PC-9 (cell line): Measurements from ENCODE around the gene ABHD3. TPM values are rescaled to one million over a fixed set of nuclear protein-coding genes. Genes with fewer than 3 reads are reported as not detected.
"Not testable (repeated sequence)": the region's sequence is repeated elsewhere in the genome, so short reads cannot be mapped to it uniquely, and the experiment has no call there.

Source experiments
- BruUV-seq: library from RNA; stranded (reverse); fragments of 400-500 nt; replicated peaks from 2 replicates; lab custom pipeline; 2021; lab: Mats Ljungman, UMichigan
- CTCF ChIA-PET: fragments of 300-600 bp; sonication (Branson Sonifier 250); formaldehyde crosslinking; loops from one replicate; lab custom pipeline; 2022; ENCODE audit warnings: antibody characterized with exemption; lab: Charles Lee
- POLR2A ChIA-PET: fragments of 300-600 bp; sonication (Branson Sonifier 250); formaldehyde crosslinking; loops from one replicate; lab custom pipeline; 2022; ENCODE audit warnings: antibody characterized with exemption; ENCODE audit not compliant: unreplicated experiment; lab: Charles Lee
- DNase-seq, 2 experiments: peaks; one replicate each; pipeline versions ENCODE4 v3.0.0 to v3.0.0-alpha.2; 2015 to 2022; ENCODE audit warnings: mixed read lengths in 1 of 2
- H2AFZ ChIP-seq: fragments of 200-600 bp; sonication (generic); 2 replicates; pipeline ENCODE4 v1.8.1; 2017; ENCODE audit warnings: antibody characterized with exemption
- H3F3A ChIP-seq: fragments of 200-600 bp; sonication (generic); 2 replicates; pipeline ENCODE4 v1.8.1; 2017; ENCODE audit warnings: antibody characterized with exemption, mild to moderate bottlenecking, low read depth; ENCODE audit not compliant: insufficient read depth
- H3K27ac ChIP-seq: fragments of 200-600 bp; sonication (generic); 2 replicates; pipeline ENCODE4 v1.6.1; 2016; ENCODE audit warnings: mixed run types
- H3K27me3 ChIP-seq: fragments of 200-600 bp; sonication (generic); 2 replicates; pipeline ENCODE4 v1.6.1; 2016; ENCODE audit warnings: low read depth, mixed run types; ENCODE audit not compliant: insufficient read depth
- H3K36me3 ChIP-seq: fragments of 200-600 bp; sonication (generic); 2 replicates; pipeline ENCODE4 v1.6.1; 2016; ENCODE audit warnings: low read depth, mixed run types
- H3K4me1 ChIP-seq: fragments of 200-600 bp; sonication (generic); replicated peaks from 2 replicates; pipeline ENCODE4 v1.6.1; 2016; ENCODE audit warnings: mixed run types; ENCODE audit not compliant: insufficient read depth
- H3K4me2 ChIP-seq: fragments of 200-600 bp; sonication (generic); 2 replicates; pipeline ENCODE4 v1.6.1; 2017; ENCODE audit warnings: mixed run types
- H3K4me3 ChIP-seq: fragments of 200-600 bp; sonication (generic); 2 replicates; pipeline ENCODE4 v1.6.1; 2016; ENCODE audit warnings: mixed run types
- H3K79me2 ChIP-seq: fragments of 200-600 bp; sonication (generic); 2 replicates; pipeline ENCODE4 v1.6.1; 2017; ENCODE audit warnings: low read depth, mixed run types
- H3K9me2 ChIP-seq: fragments of 200-600 bp; sonication (generic); 2 replicates; pipeline ENCODE4 v1.8.1; 2017; ENCODE audit warnings: mild to moderate bottlenecking; ENCODE audit not compliant: insufficient read depth
- H3K9me3 ChIP-seq: fragments of 200-600 bp; sonication (generic); 2 replicates; pipeline ENCODE4 v1.8.1; 2016; ENCODE audit warnings: low read depth; ENCODE audit not compliant: insufficient read depth
- H4K20me1 ChIP-seq: fragments of 200-600 bp; sonication (generic); 2 replicates; pipeline ENCODE4 v1.8.1; 2017; ENCODE audit not compliant: insufficient read depth
- CTCF ChIP-seq: fragments of 200-600 bp; sonication (generic); conservative IDR thresholded peaks from 2 replicates; pipeline ENCODE4 v1.6.1; 2017; ENCODE audit warnings: mixed run types, antibody characterized with exemption, mild to moderate bottlenecking, moderate library complexity
- EZH2 ChIP-seq: fragments of 200-600 bp; sonication (generic); IDR thresholded peaks from 2 replicates; pipeline ENCODE4 v1.8.0; 2017; ENCODE audit warnings: antibody characterized with exemption, low read depth
- intact Hi-C: fragments of 100-400 bp; cut with micrococcal nuclease; formaldehyde crosslinking; loops from one replicate; pipeline ENCODE4 v1.10.0; 2022; ENCODE audit not compliant: unreplicated experiment
- total RNA-seq: library from RNA; stranded (reverse); gene quantifications from 2 replicates; pipeline ENCODE4 v1.2.3, GENCODE V29; 2021

ABHD3 gene
- total RNA-seq, 1 experiment from 2014 or later, result 33.7 TPM

DNA sequence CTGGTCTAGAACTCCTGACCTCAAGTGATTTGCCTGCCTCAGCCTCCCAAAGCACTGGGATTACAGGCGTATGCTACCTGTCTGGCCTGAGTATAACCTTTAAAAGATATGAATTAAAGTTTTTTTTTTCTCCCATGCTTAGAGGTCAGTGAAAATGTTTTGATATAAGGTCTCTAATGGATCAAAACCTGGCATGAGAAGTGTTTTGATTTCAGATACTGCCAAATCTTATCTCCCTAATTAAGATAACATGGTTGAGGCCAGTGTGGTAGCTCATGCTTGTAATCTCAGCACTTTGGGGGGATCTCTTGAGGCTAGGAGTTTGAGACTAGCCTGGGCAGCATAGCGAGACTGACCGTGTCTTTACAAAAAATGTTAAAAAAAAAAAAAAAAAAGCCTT is 51.2 kb downstream of the ABHD3 start:
- TF ChIP-seq EZH2, result no peak
- TF ChIP-seq CTCF, result no peak
- Histone ChIP-seq H3K9me2 (no peaks in the 10 kb centered on the region), H4K20me1 (no peaks in the 10 kb centered on the region), H3K9me3 (no peaks in the 10 kb centered on the region), H3K36me3 (no peaks in the 10 kb centered on the region; the same call in 1 of the 2 replicates), H3F3A (peaks cover 5% of the 10 kb centered on the region; the same call in 1 of the 2 replicates), H3K4me3 (no peak overlapping the region), H3K4me2 (no peak overlapping the region), H3K27me3 (no peaks in the 10 kb centered on the region), H3K79me2 (no peaks in the 10 kb centered on the region), H3K27ac (no peak overlapping the region), H2AFZ (no peak overlapping the region), H3K4me1 (0 out of 2 replicates have a peak, but pooled peaks cover 10% of the 10 kb centered on the region)
- intact Hi-C loops, result no loop called here
- DNase-seq, result no peak
- CTCF ChIA-PET, result no interaction called here
- POLR2A ChIA-PET, result no interaction called here
- BruUV-seq, result no TSS peak

- CTCF ChIA-PET, result no interaction called here
- no peak overlapping the region for H2AFZ ChIP-seq
- H4K20me1 ChIP-seq, result no peaks in the 10 kb centered on the region
- peaks cover 4% of the 10 kb centered on the region; the same call in 1 of the 2 replicates for H3F3A ChIP-seq
- TF ChIP-seq CTCF (no peak), EZH2 (no peak)
- intact Hi-C loops, result no loop called here
- POLR2A ChIA-PET, result interaction anchor here (0.7 kb wide), 1 partner anchor 683 kb away, joined by 4 read pairs; no protein-coding TSS in a partner anchor
- H3K4me2 ChIP-seq, result no peak overlapping the region
- no peaks in the 10 kb centered on the region for H3K79me2 ChIP-seq
- 0 out of 2 replicates have a peak, but pooled peaks cover 10% of the 10 kb centered on the region for H3K4me1 ChIP-seq
- H3K36me3 ChIP-seq, result no peaks in the 10 kb centered on the region; the same call in 1 of the 2 replicates
- H3K27me3 ChIP-seq, result no peaks in the 10 kb centered on the region
- no peaks in the 10 kb centered on the region for H3K9me3 ChIP-seq
- no peak overlapping the region for H3K27ac ChIP-seq
- no peaks in the 10 kb centered on the region for H3K9me2 ChIP-seq
- no peak overlapping the region for H3K4me3 ChIP-seq
- DNase-seq, result no peak
- BruUV-seq, result no TSS peak
These were observed 52.5 kb downstream of the ABHD3 start for GRCh38 chr18:21652073-21652472.

DNA sequence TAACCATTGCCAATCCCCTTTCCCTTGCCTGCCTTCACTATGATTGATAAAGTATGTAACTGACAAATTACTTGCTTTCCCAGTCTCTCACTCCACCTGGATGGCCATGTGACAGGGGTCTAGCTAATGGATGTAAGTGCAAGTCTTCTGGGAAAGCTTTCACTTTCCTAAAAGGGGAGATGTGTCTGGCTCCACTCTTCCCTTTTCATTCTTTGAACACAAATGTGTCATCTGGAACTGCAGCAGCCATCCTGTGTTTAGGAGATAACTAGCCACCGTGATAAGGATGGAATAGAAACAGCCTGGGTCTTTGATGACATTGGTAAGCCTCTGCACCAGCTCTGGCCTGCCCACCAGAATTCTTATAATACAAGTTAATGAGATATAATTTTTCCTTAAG is 54.3 kb downstream of the ABHD3 start:
- Histone ChIP-seq H3K36me3 (no peaks in the 10 kb centered on the region; the same call in 1 of the 2 replicates), H3K9me3 (no peaks in the 10 kb centered on the region), H3K4me1 (no peaks in the 10 kb centered on the region), H4K20me1 (no peaks in the 10 kb centered on the region), H3K27me3 (no peaks in the 10 kb centered on the region), H3K4me2 (no peak overlapping the region), H3K79me2 (no peaks in the 10 kb centered on the region), H3K4me3 (no peak overlapping the region), H2AFZ (no peak overlapping the region), H3K27ac (no peak overlapping the region), H3F3A (no peaks in the 10 kb centered on the region), H3K9me2 (no peaks in the 10 kb centered on the region)
- TF ChIP-seq CTCF (no peak), EZH2 (no peak)
- ChIA-PET CTCF (no interaction called here), POLR2A (no interaction called here)
- no peak for DNase-seq
- intact Hi-C loops, result no loop called here
- BruUV-seq, result no TSS peak

DNA sequence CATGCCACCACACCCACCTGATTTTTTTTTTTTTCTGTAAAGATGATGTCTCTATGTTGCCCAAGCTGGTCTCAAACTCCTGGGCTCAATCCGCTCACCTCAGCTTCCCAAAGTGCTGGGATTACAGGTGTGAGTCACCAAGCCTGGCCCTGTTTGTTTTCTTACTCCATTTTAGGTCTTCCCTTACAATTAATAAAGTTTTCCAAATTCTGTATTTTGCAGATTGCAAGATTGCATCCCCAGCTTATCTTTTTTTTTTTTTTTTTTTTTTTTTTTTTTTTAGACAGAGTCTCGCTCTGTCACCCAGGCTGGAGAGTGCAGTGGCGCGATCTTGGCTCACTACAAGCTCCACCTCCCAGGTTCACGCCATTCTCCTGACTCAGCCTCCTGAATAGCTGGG is 64.2 kb downstream of the ABHD3 start:
- H3K4me3 ChIP-seq, H3K9me3 ChIP-seq, DNase-seq, H3K36me3 ChIP-seq, H3K27me3 ChIP-seq, H3K4me2 ChIP-seq, BruUV-seq, H2AFZ ChIP-seq, H3K27ac ChIP-seq, H3K9me2 ChIP-seq, H4K20me1 ChIP-seq, intact Hi-C loops, H3K79me2 ChIP-seq: not testable (repeated sequence)
- ChIA-PET CTCF (interaction anchor here (1.0 kb wide), 1 partner anchor 28 kb away, joined by 6 read pairs; no protein-coding TSS in a partner anchor), POLR2A (interaction anchor here (0.6 kb wide), 2 partner anchors 11 to 40 kb away, joined by 3 to 4 read pairs; partner anchors contain the start of gene ESCO1)
- peaks cover 18% of the 10 kb centered on the region for H3K4me1 ChIP-seq
- H3F3A ChIP-seq, result peaks cover 20% of the 10 kb centered on the region
